GM23248 (cell line): ENCODE measurements around the gene PRKCB.

Experiments used
- EZH2 ChIP-seq: fragments of 200-600 bp; sonication (generic); IDR thresholded peaks from 2 replicates; pipeline ENCODE4 v1.6.1; 2018; ENCODE audit warnings: antibody characterized with exemption, mild to moderate bottlenecking; ENCODE audit not compliant: insufficient read depth, poor library complexity, severe bottlenecking
- EZH2phosphoT487 ChIP-seq: fragments of 200-600 bp; sonication (generic); IDR thresholded peaks from 2 replicates; pipeline ENCODE4 v1.6.1; 2018; ENCODE audit warnings: antibody characterized with exemption, moderate library complexity, mild to moderate bottlenecking, low read depth; ENCODE audit not compliant: insufficient read depth

GRCh38 chr16:23907457-23907902, 71.7 kb downstream of the PRKCB start:
- no peak for TF ChIP-seq EZH2
- no peak for TF ChIP-seq EZH2phosphoT487
